BE2C (cell line): ENCODE data around the gene CCNI2.

Source experiments
- DNase-seq: peaks from one replicate; pipeline ENCODE4 v3.0.0-alpha.2; 2020
- H3K27me3 ChIP-seq: fragments of 250-450 bp; sonication (Bioruptor Pico); 2 replicates; pipeline ENCODE4 v1.5.1; 2020; ENCODE audit warnings: mild to moderate bottlenecking
- H3K36me3 ChIP-seq: fragments of 250-450 bp; sonication (Bioruptor Pico); 2 replicates; pipeline ENCODE4 v1.5.1; 2020; ENCODE audit warnings: mild to moderate bottlenecking
- H3K4me1 ChIP-seq: fragments of 250-450 bp; sonication (Bioruptor Pico); 2 replicates; pipeline ENCODE4 v1.5.1; 2020
- H3K4me3 ChIP-seq: 2 replicates; pipeline ENCODE4 v1.5.1; 2011; ENCODE audit warnings: low read depth, low read length
- H3K9me3 ChIP-seq: fragments of 250-450 bp; sonication (Bioruptor Pico); 2 replicates; pipeline ENCODE4 v1.5.1; 2020
- TF ChIP-seq, protein P1 (sequence below): IDR thresholded peaks from 2 replicates; pipeline ENCODE4 v1.5.1; 2012; ENCODE audit warnings: mild to moderate bottlenecking, low read depth, low read length

Gene CCNI2

GRCh38 chr5:132765311-132766019 is 18.2 kb downstream of the CCNI2 start:
- no peak overlapping the region for H3K4me3 ChIP-seq
- DNase-seq, result peak; percentile 10
- H3K27me3 ChIP-seq, result no peaks in the 10 kb centered on the region
- H3K9me3 ChIP-seq, result no peaks in the 10 kb centered on the region
- H3K36me3 ChIP-seq, result peaks cover 22% of the 10 kb centered on the region
- H3K4me1 ChIP-seq, result no peaks in the 10 kb centered on the region; the same call in 1 of the 2 replicates
- TF ChIP-seq, protein P1, sequence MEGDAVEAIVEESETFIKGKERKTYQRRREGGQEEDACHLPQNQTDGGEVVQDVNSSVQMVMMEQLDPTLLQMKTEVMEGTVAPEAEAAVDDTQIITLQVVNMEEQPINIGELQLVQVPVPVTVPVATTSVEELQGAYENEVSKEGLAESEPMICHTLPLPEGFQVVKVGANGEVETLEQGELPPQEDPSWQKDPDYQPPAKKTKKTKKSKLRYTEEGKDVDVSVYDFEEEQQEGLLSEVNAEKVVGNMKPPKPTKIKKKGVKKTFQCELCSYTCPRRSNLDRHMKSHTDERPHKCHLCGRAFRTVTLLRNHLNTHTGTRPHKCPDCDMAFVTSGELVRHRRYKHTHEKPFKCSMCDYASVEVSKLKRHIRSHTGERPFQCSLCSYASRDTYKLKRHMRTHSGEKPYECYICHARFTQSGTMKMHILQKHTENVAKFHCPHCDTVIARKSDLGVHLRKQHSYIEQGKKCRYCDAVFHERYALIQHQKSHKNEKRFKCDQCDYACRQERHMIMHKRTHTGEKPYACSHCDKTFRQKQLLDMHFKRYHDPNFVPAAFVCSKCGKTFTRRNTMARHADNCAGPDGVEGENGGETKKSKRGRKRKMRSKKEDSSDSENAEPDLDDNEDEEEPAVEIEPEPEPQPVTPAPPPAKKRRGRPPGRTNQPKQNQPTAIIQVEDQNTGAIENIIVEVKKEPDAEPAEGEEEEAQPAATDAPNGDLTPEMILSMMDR, result no peak

- H3K27me3 ChIP-seq, result no peaks in the 10 kb centered on the region
- no peak overlapping the region for H3K4me3 ChIP-seq
- peaks cover 16% of the 10 kb centered on the region for H3K36me3 ChIP-seq
- TF ChIP-seq, protein P1, result no peak
- no peaks in the 10 kb centered on the region for H3K9me3 ChIP-seq
- no peak for DNase-seq
- H3K4me1 ChIP-seq, result no peaks in the 10 kb centered on the region; the same call in 1 of the 2 replicates
Observed at GRCh38 chr5:132766020-132766805, 19.0 kb downstream of the CCNI2 start.

DNA sequence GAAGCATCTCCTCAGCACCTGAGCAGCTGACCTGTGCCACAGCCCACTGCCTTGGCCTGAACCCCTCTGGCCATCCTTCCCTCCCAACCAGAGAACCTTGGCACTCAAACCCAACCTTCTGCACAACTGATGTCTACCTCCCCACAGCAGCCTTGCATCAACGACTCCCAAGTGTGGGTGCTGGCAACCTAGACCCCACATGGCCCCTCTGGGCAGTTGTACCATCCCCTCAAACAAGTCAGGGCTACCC is 19.5 kb downstream of the CCNI2 start:
- Histone ChIP-seq H3K36me3 (peaks cover 11% of the 10 kb centered on the region), H3K4me3 (no peak overlapping the region), H3K27me3 (no peaks in the 10 kb centered on the region), H3K9me3 (no peaks in the 10 kb centered on the region), H3K4me1 (no peaks in the 10 kb centered on the region; the same call in 1 of the 2 replicates)
- DNase-seq, result no peak
- TF ChIP-seq, protein P1, result no peak

DNA sequence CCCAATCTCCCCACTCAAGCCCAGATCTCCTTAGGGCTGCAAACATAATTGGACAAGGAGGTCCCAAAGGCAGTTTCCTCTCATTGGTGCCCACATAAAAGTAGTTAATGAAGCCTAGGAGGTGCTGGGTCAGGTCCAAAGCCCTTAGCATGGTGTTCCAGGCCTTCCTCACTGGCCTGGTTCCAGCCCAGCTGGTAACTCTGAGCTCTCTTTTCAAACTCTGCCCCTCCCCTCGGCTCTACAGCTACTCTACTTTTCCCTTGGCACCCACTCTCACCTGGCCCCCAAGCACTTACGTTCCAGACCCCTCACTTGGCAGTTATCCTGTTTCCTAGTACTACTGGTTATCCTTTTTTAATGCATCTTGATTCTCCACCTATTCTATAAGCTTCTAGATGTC is 19.9 kb downstream of the CCNI2 start:
- peaks cover 8% of the 10 kb centered on the region for H3K36me3 ChIP-seq

GRCh38 chr5:132768485-132768868 is 21.3 kb downstream of the CCNI2 start:
- Histone ChIP-seq H3K27me3 (no peaks in the 10 kb centered on the region), H3K4me3 (no peak overlapping the region), H3K9me3 (no peaks in the 10 kb centered on the region), H3K4me1 (peaks cover 5% of the 10 kb centered on the region; the same call in 1 of the 2 replicates), H3K36me3 (peaks cover 8% of the 10 kb centered on the region)
- no peak for DNase-seq
- TF ChIP-seq, protein P1, result no peak

More for the DNA sequence above, 19.9 kb downstream of the CCNI2 start:
- DNase-seq, result no peak
- H3K4me3 ChIP-seq, result no peak overlapping the region
- no peaks in the 10 kb centered on the region for H3K27me3 ChIP-seq
- no peaks in the 10 kb centered on the region; the same call in 1 of the 2 replicates for H3K4me1 ChIP-seq
- no peaks in the 10 kb centered on the region for H3K9me3 ChIP-seq
- TF ChIP-seq, protein P1, result no peak

DNA sequence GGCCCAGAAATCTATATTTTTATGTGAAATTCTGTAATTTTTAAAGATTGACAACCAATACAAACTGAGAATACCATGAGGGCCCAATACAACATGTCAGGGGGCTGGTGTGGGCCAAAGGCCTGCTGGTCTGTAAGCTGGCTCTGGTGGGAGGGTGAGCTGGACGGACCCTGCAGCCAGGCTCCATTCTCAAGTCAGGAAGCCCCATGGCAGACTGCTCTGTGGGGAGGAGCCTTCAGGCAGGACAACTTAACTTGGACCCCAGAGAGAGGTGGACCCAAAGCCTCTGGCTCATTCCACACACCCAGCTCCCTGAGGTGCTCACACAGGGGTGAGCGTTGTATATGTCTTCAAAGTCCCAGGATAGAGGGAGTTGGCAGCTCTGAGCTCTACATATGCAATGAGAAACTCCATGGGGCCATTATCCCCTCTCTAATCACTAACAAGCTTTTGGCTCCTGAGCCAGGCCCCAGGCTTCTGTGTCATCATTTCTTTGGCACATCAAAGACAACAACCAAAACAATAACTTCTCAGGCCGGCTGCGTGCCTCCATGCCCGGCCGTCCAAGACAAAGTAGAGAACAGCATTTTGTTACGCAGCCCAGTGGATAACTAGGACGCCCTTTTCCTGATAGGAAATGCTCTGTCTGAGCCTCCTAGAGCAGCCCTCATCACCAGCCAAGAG is 23.4 kb downstream of the CCNI2 start:
- no peak overlapping the region for H3K4me3 ChIP-seq
- TF ChIP-seq, protein P1, result no peak
- H3K36me3 ChIP-seq, result no peaks in the 10 kb centered on the region
- H3K4me1 ChIP-seq, result peaks cover 19% of the 10 kb centered on the region
- H3K9me3 ChIP-seq, result no peaks in the 10 kb centered on the region
- H3K27me3 ChIP-seq, result no peaks in the 10 kb centered on the region
- no peak for DNase-seq
